IMR-90 (cell line): ENCODE data around the gene ALS2. TPM values are rescaled to one million over a fixed set of nuclear protein-coding genes. Genes with fewer than 3 reads are reported as not detected.

ENCODE experiments used
- ATAC-seq: fragments of 200-7000 bp; cut with Tn5 transposase; 2 replicates; pipeline ENCODE4 v1.9.1; 2020; ENCODE audit warnings: low read depth, mild to moderate bottlenecking, moderate library complexity
- BruUV-seq: library from RNA; stranded (reverse); fragments of 400-500 nt; replicated peaks from 2 replicates; lab custom pipeline; 2021; lab: Mats Ljungman, UMichigan
- CTCF ChIA-PET: fragments of 300-600 bp; formaldehyde crosslinking; extraction: SDS; loops from one replicate; lab custom pipeline; 2021; ENCODE audit warnings: antibody characterized with exemption; lab: Yijun Ruan, JAX
- POLR2A ChIA-PET: fragments of 300-600 bp; sonication (Branson Sonifier 250); formaldehyde crosslinking; loops from one replicate; lab custom pipeline; 2022; ENCODE audit warnings: antibody characterized with exemption; ENCODE audit not compliant: unreplicated experiment; lab: Charles Lee
- DNase-seq: peaks from one replicate; pipeline ENCODE4 v3.0.0; 2013
- H2AFZ ChIP-seq: replicated peaks from 2 replicates; pipeline ENCODE3; 2013; ENCODE audit warnings: low read length, mild to moderate bottlenecking; ENCODE audit not compliant: poor library complexity
- H2AK5ac ChIP-seq: 2 replicates; pipeline ENCODE4 v1.6.1; 2013; ENCODE audit warnings: low read depth, low read length, inconsistent platforms
- H2AK9ac ChIP-seq: replicated peaks from 2 replicates; pipeline ENCODE3; 2013; ENCODE audit warnings: mild to moderate bottlenecking, low read depth, low read length, moderate library complexity; ENCODE audit not compliant: poor library complexity
- H2BK120ac ChIP-seq: 2 replicates; pipeline ENCODE4 v1.6.1; 2013; ENCODE audit warnings: low read depth, low read length, inconsistent platforms
- H2BK15ac ChIP-seq: 3 replicates; pipeline ENCODE4 v1.6.1; 2013; ENCODE audit warnings: low read depth, low read length, inconsistent platforms
- H2BK20ac ChIP-seq: 2 replicates; pipeline ENCODE4 v1.6.1; 2013; ENCODE audit warnings: low read depth, mild to moderate bottlenecking, inconsistent platforms, low read length, moderate library complexity
- H2BK5ac ChIP-seq: 2 replicates; pipeline ENCODE4 v1.6.1; 2013; ENCODE audit warnings: mild to moderate bottlenecking, low read depth, low read length, inconsistent platforms; ENCODE audit not compliant: poor library complexity, severe bottlenecking
- H3K14ac ChIP-seq: replicated peaks from 2 replicates; pipeline ENCODE4 v1.6.1; 2013; ENCODE audit warnings: low read depth, low read length, inconsistent platforms
- H3K18ac ChIP-seq: 2 replicates; pipeline ENCODE4 v1.6.1; 2013; ENCODE audit warnings: low read depth, low read length, control low read depth
- H3K23ac ChIP-seq: 2 replicates; pipeline ENCODE4 v1.6.1; 2013; ENCODE audit warnings: low read depth, low read length, inconsistent platforms
- H3K27ac ChIP-seq: 2 replicates; pipeline ENCODE4 v1.5.1; 2013; ENCODE audit warnings: mild to moderate bottlenecking, control low read depth, low read length; ENCODE audit not compliant: insufficient read depth
- H3K27me3 ChIP-seq: 2 replicates; pipeline ENCODE4 v1.6.1; 2013; ENCODE audit warnings: low read length; ENCODE audit not compliant: control insufficient read depth, insufficient read depth
- H3K36me3 ChIP-seq: 2 replicates; pipeline ENCODE4 v1.6.1; 2013; ENCODE audit warnings: low read length, mixed read lengths; ENCODE audit not compliant: control insufficient read depth, insufficient read depth
- H3K4ac ChIP-seq: 2 replicates; pipeline ENCODE4 v1.6.1; 2013; ENCODE audit warnings: low read depth, low read length, inconsistent platforms
- H3K4me1 ChIP-seq: 2 replicates; pipeline ENCODE4 v1.6.1; 2013; ENCODE audit warnings: low read length, mixed read lengths; ENCODE audit not compliant: control insufficient read depth, insufficient read depth
- H3K4me2 ChIP-seq: 2 replicates; pipeline ENCODE4 v1.6.1; 2013; ENCODE audit warnings: low read depth, mild to moderate bottlenecking, control low read depth, low read length, moderate library complexity
- H3K4me3 ChIP-seq: 2 replicates; pipeline ENCODE4 v1.5.1; 2013; ENCODE audit warnings: low read depth, mild to moderate bottlenecking, control low read depth, low read length, moderate library complexity; ENCODE audit not compliant: insufficient read depth
- H3K56ac ChIP-seq: 2 replicates; pipeline ENCODE4 v1.6.1; 2013; ENCODE audit warnings: low read length, inconsistent platforms; ENCODE audit not compliant: insufficient read depth; ENCODE audit errors: extremely low read depth
- H3K79me1 ChIP-seq, 2 experiments: 2 replicates each; pipeline ENCODE4 v1.6.1; 2013; ENCODE audit warnings: low read length in 2 of 2, inconsistent platforms in 1 of 2, low read depth in 1 of 2
- H3K9ac ChIP-seq: 2 replicates; pipeline ENCODE4 v1.6.1; 2013; ENCODE audit warnings: low read depth, low read length, control low read depth
- H3K9me1 ChIP-seq: 2 replicates; pipeline ENCODE4 v1.6.1; 2013; ENCODE audit warnings: low read length, inconsistent platforms; ENCODE audit not compliant: insufficient read depth
- H3K9me3 ChIP-seq: 2 replicates; pipeline ENCODE4 v1.6.1; 2013; ENCODE audit warnings: low read length; ENCODE audit not compliant: control insufficient read depth, insufficient read depth
- H4K20me1 ChIP-seq: 2 replicates; pipeline ENCODE4 v1.6.1; 2013; ENCODE audit warnings: low read length, inconsistent platforms; ENCODE audit not compliant: insufficient read depth
- H4K5ac ChIP-seq: 2 replicates; pipeline ENCODE4 v1.6.1; 2013; ENCODE audit warnings: mild to moderate bottlenecking, low read depth, low read length, control low read depth
- H4K8ac ChIP-seq, 2 experiments: 2 replicates each; pipeline ENCODE4 v1.6.1; 2013; ENCODE audit warnings: low read depth in 2 of 2, low read length in 2 of 2, control low read depth in 1 of 2, inconsistent platforms in 1 of 2
- H4K91ac ChIP-seq: 2 replicates; pipeline ENCODE4 v1.6.1; 2013; ENCODE audit warnings: low read depth, low read length, inconsistent platforms; ENCODE audit not compliant: insufficient read depth
- BHLHE40 ChIP-seq: fragments of 150-350 bp; IDR thresholded peaks from 2 replicates; pipeline ENCODE4 v1.6.1; 2016; ENCODE audit warnings: mild to moderate bottlenecking, low read depth, low read length
- CHD1 ChIP-seq: IDR thresholded peaks from 2 replicates; pipeline ENCODE4 v1.6.1; 2012; ENCODE audit warnings: low read depth, low read length, improper control_type of control experiment
- ELK1 ChIP-seq: fragments of 150-350 bp; IDR thresholded peaks from 2 replicates; pipeline ENCODE4 v1.6.1; 2016; ENCODE audit warnings: low read depth, mild to moderate bottlenecking, low read length, moderate library complexity, borderline replicate concordance
- MXI1 ChIP-seq: IDR thresholded peaks from 2 replicates; pipeline ENCODE4 v1.6.1; 2012; ENCODE audit warnings: low read depth, mild to moderate bottlenecking, low read length, moderate library complexity, borderline replicate concordance
- NFE2L2 ChIP-seq: fragments of 150-350 bp; IDR thresholded peaks from 2 replicates; pipeline ENCODE4 v1.6.1; 2016; ENCODE audit warnings: low read depth, mild to moderate bottlenecking, low read length
- POLR2A ChIP-seq: IDR thresholded peaks from 2 replicates; pipeline ENCODE4 v1.6.1; 2012; ENCODE audit warnings: mild to moderate bottlenecking, low read depth, low read length
- RAD21 ChIP-seq: IDR thresholded peaks from 2 replicates; pipeline ENCODE4 v1.6.1; 2012; ENCODE audit warnings: low read length, improper control_type of control experiment
- RCOR1 ChIP-seq: IDR thresholded peaks from 2 replicates; pipeline ENCODE4 v1.6.1; 2012; ENCODE audit warnings: mild to moderate bottlenecking, low read length, improper control_type of control experiment; ENCODE audit not compliant: insufficient replicate concordance
- RFX5 ChIP-seq: IDR thresholded peaks from 2 replicates; pipeline ENCODE4 v1.8.0; 2012; ENCODE audit warnings: low read depth, mild to moderate bottlenecking, low read length, moderate library complexity
- WGBS, 2 experiments: methylation state at CpG; one replicate each; pipeline versions ENCODE4 v1.1.5 to v1.1.7; 2013; ENCODE audit warnings: missing lambda C conversion rate in 2 of 2; ENCODE audit not compliant: insufficient read length in 1 of 2; ENCODE audit errors: extremely low coverage in 2 of 2; 5-methylcytosine and 5-hydroxymethylcytosine counted together
- dilution Hi-C: fragments of 300-500 bp; cut with HindIII; formaldehyde crosslinking; loops from one replicate; pipeline ENCODE4 v1.14.3; 2018; ENCODE audit warnings: low sequenced_read_pairs; ENCODE audit not compliant: unreplicated experiment
- in situ Hi-C: fragments of 300-500 bp; cut with MboI; formaldehyde crosslinking; loops from 3 replicates; pipeline ENCODE4 v1.14.3; 2019; ENCODE audit warnings: low sequenced_read_pairs, inconsistent platforms, mixed read lengths
- intact Hi-C: fragments of 100-400 bp; cut with micrococcal nuclease; formaldehyde crosslinking; loops from 2 replicates; pipeline ENCODE4 v1.10.0; 2022
- polyA plus RNA-seq, 3 experiments: library from polyadenylated mRNA; depleted of rRNA; stranded (reverse); fragments of >200 nt; gene quantifications; 2 replicates each; pipeline ENCODE4 v1.2.3, GENCODE V29; 2012; ENCODE audit warnings: low replicate concordance in 1 of 3
- total RNA-seq: library from RNA; depleted of rRNA; stranded (reverse); fragments of >200 nt; gene quantifications from 2 replicates; pipeline ENCODE4 v1.2.3, GENCODE V29; 2012
- TF ChIP-seq, protein P1 (sequence below): fragments of 150-350 bp; IDR thresholded peaks from 2 replicates; pipeline ENCODE4 v1.6.1; 2017; ENCODE audit warnings: mild to moderate bottlenecking, antibody characterized with exemption, low read length, low read depth

The ALS2 gene
- total and polyA plus RNA-seq, 2 of the 4 experiments (the other 2 are of a cell fraction) = 14.4 to 42.3 TPM

- no peak overlapping the region for H3K9ac ChIP-seq
- H2BK120ac ChIP-seq = no peak overlapping the region
- no peaks in the 10 kb centered on the region for H4K20me1 ChIP-seq
- no peak for TF ChIP-seq RFX5
- TF ChIP-seq POLR2A = no peak
- no peak for TF ChIP-seq CHD1
- no peak for TF ChIP-seq ELK1
- TF ChIP-seq, protein P1, sequence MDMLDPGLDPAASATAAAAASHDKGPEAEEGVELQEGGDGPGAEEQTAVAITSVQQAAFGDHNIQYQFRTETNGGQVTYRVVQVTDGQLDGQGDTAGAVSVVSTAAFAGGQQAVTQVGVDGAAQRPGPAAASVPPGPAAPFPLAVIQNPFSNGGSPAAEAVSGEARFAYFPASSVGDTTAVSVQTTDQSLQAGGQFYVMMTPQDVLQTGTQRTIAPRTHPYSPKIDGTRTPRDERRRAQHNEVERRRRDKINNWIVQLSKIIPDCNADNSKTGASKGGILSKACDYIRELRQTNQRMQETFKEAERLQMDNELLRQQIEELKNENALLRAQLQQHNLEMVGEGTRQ = no peak
- no peak for TF ChIP-seq RCOR1
- TF ChIP-seq NFE2L2 = no peak
- no peak for TF ChIP-seq MXI1
- TF ChIP-seq BHLHE40 = no peak
- no peak for TF ChIP-seq RAD21
- no peaks in the 10 kb centered on the region for H3K79me1 ChIP-seq
- intact Hi-C loops (no loop called here), in situ Hi-C loops (no loop called here), dilution Hi-C loops (no loop called here)
- no peak overlapping the region for H2AK9ac ChIP-seq
- no peak overlapping the region for H3K14ac ChIP-seq
- H4K8ac ChIP-seq = no peak overlapping the region
- no peak overlapping the region for H2BK15ac ChIP-seq
- no peak overlapping the region for H2AFZ ChIP-seq
- H4K5ac ChIP-seq = no peak overlapping the region
- no peak overlapping the region for H2AK5ac ChIP-seq
- no peak for ATAC-seq
- H3K9me3 ChIP-seq = no peaks in the 10 kb centered on the region
- no peak overlapping the region for H2BK5ac ChIP-seq
- H3K23ac ChIP-seq = no peak overlapping the region
- H3K4me2 ChIP-seq = no peak overlapping the region
- no peaks in the 10 kb centered on the region; the same call in 1 of the 2 replicates for H3K36me3 ChIP-seq
- BruUV-seq = no TSS peak
- no peak overlapping the region for H3K56ac ChIP-seq
- 0 out of 2 replicates have a peak overlapping the region, but pooled peaks have one; percentile 20 for H3K4ac ChIP-seq
- H3K4me3 ChIP-seq = no peak overlapping the region
- no peak overlapping the region for H3K27ac ChIP-seq
- peak; percentile 29 for DNase-seq
- H3K27me3 ChIP-seq = no peaks in the 10 kb centered on the region
- no CpG with 5 or more reads among the region's 4 CpGs for WGBS, 2 experiments
- no peak overlapping the region for H3K18ac ChIP-seq
- H3K9me1 ChIP-seq = 0 out of 2 replicates have a peak, but pooled peaks cover 4% of the 10 kb centered on the region
- ChIA-PET POLR2A (no interaction called here), CTCF (interaction anchor here (1.0 kb wide), 1 partner anchor 9 kb away, joined by 4 read pairs; no protein-coding TSS in a partner anchor)
- no peak overlapping the region for H2BK20ac ChIP-seq
- peaks cover 2% of the 10 kb centered on the region; the same call in 1 of the 2 replicates for H3K4me1 ChIP-seq
- H4K91ac ChIP-seq = no peak overlapping the region
These were observed 39.8 kb upstream of the ALS2 start for GRCh38 chr2:201820383-201821007.
